Activated CD4-positive, alpha-beta memory T cell treated with anti-CD3 and anti-CD28 coated beads for 36 hours (primary cell): ENCODE data around the gene ZNF580. TPM values are rescaled to one million over a fixed set of nuclear protein-coding genes. Genes with fewer than 3 reads are reported as not detected.

Source experiments
- CTCF ChIA-PET: fragments of 350-600 bp; sonication (Branson Sonifier 250); formaldehyde crosslinking; loops from one replicate; lab custom pipeline; 2021; ENCODE audit warnings: antibody characterized with exemption, inconsistent platforms; lab: Charles Lee
- POLR2A ChIA-PET: fragments of 350-600 bp; sonication (Branson Sonifier 250); formaldehyde crosslinking; loops from one replicate; lab custom pipeline; 2021; ENCODE audit warnings: antibody characterized with exemption; lab: Charles Lee
- DNase-seq: peaks from one replicate; pipeline ENCODE4 v3.0.0-alpha.2; 2020
- H3K27ac Mint-ChIP-seq: one replicate; pipeline ENCODE4 v1.8.0; 2021; ENCODE audit warnings: mixed read lengths
- H3K27me3 Mint-ChIP-seq: one replicate; pipeline ENCODE4 v1.8.0; 2021; ENCODE audit warnings: mixed read lengths
- H3K36me3 Mint-ChIP-seq: one replicate; pipeline ENCODE4 v1.8.0; 2021; ENCODE audit warnings: mixed read lengths
- H3K4me1 Mint-ChIP-seq: one replicate; pipeline ENCODE4 v1.8.0; 2021; ENCODE audit warnings: low read depth, mixed read lengths
- H3K4me3 Mint-ChIP-seq: one replicate; pipeline ENCODE4 v1.8.0; 2021; ENCODE audit warnings: mild to moderate bottlenecking, mixed read lengths
- H3K9me3 Mint-ChIP-seq: one replicate; pipeline ENCODE4 v1.8.0; 2021; ENCODE audit warnings: mixed read lengths
- intact Hi-C: fragments of 100-400 bp; cut with micrococcal nuclease; formaldehyde crosslinking; loops from one replicate; pipeline ENCODE4 v1.15.1; 2023
- total RNA-seq, 2 experiments: library from RNA; stranded (reverse); gene quantifications; one replicate each; pipeline ENCODE4 v1.2.3, GENCODE V29; 2021

ZNF580 gene
- total RNA-seq, 2 experiments from 2014 or later: 23.4 to 23.5 TPM

GRCh38 chr19:55691561-55692481 lies 51.0 kb downstream of the ZNF580 start:
- H3K36me3 Mint-ChIP-seq: peaks cover 11% of the 10 kb centered on the region
- no peaks in the 10 kb centered on the region for H3K4me1 Mint-ChIP-seq
- no peak overlapping the region for H3K4me3 Mint-ChIP-seq
- intact Hi-C loops: no loop called here
- no peaks in the 10 kb centered on the region for H3K9me3 Mint-ChIP-seq
- no peak overlapping the region for H3K27ac Mint-ChIP-seq
- DNase-seq: no peak
- no peaks in the 10 kb centered on the region for H3K27me3 Mint-ChIP-seq
- POLR2A ChIA-PET: no interaction called here
- CTCF ChIA-PET: no interaction called here

GRCh38 chr19:55692681-55693081 lies 51.9 kb downstream of the ZNF580 start:
- H3K9me3 Mint-ChIP-seq: no peaks in the 10 kb centered on the region
- CTCF ChIA-PET: no interaction called here
- no peak for DNase-seq

More at GRCh38 chr19:55692681-55693081, 51.9 kb downstream of the ZNF580 start:
- intact Hi-C loops: no loop called here
- Mint-ChIP-seq H3K27me3 (no peaks in the 10 kb centered on the region), H3K27ac (no peak overlapping the region), H3K4me3 (no peak overlapping the region), H3K36me3 (peaks cover 16% of the 10 kb centered on the region), H3K4me1 (no peaks in the 10 kb centered on the region)
- POLR2A ChIA-PET: no interaction called here

Other genes with a start within 250 kb of the ZNF580 start
- 100 to 1,000 TPM; 267 to 275 TPM for gene UBE2S, start 233.2 kb upstream of the ZNF580 start, total RNA-seq
- gene SHISA7, start 197.7 kb upstream of the ZNF580 start, total RNA-seq: not detected
- gene ISOC2, start 179.4 kb upstream of the ZNF580 start, total RNA-seq: 10 to 100 TPM; 24.6 to 24.7 TPM
- not detected for gene C19orf85, start 176.3 kb upstream of the ZNF580 start, total RNA-seq
- 1 to 10 TPM; 5.8 to 6.9 TPM for gene ZNF628, start 164.4 kb upstream of the ZNF580 start, total RNA-seq
- 10 to 100 TPM in 1 of 2 experiments, 1 to 10 TPM in 1; 8.5 to 12.9 TPM for gene NAT14, start 155.8 kb upstream of the ZNF580 start, total RNA-seq
- under 1 TPM in 1 of 2 experiments, not detected in 1; 0.33 TPM for gene SSC5D, start 152.6 kb upstream of the ZNF580 start, total RNA-seq
- not detected for gene SBK2, start 103.9 kb upstream of the ZNF580 start, total RNA-seq
- not detected for gene SBK3, start 95.5 kb upstream of the ZNF580 start, total RNA-seq
- gene ZNF579, start 60.2 kb upstream of the ZNF580 start, total RNA-seq: 1 to 10 TPM; 6.6 to 6.7 TPM
- gene FIZ1, start 41.5 kb upstream of the ZNF580 start, total RNA-seq: 10 to 100 TPM; 13.8 to 13.9 TPM
- 10 to 100 TPM; 21.5 to 25.1 TPM for gene ZNF524, start 40.7 kb upstream of the ZNF580 start, total RNA-seq
- gene ZNF865, start 35.4 kb upstream of the ZNF580 start, total RNA-seq: 10 to 100 TPM; 12.0 to 13.3 TPM
- 1 to 10 TPM; 3.9 to 4.4 TPM for gene ZNF784, start 16.4 kb upstream of the ZNF580 start, total RNA-seq
- 10 to 100 TPM; 19.2 to 20.1 TPM for gene ZNF581, start 2.6 kb downstream of the ZNF580 start, total RNA-seq
- 1 to 10 TPM; 3.6 to 4.0 TPM for gene CCDC106, start 7.2 kb downstream of the ZNF580 start, total RNA-seq
- 100 to 1,000 TPM; 249 to 251 TPM for gene U2AF2, start 14.0 kb downstream of the ZNF580 start, total RNA-seq
- gene EPN1, start 34.2 kb downstream of the ZNF580 start, total RNA-seq: 10 to 100 TPM; 36.0 to 36.1 TPM
- gene NLRP9, start 97.4 kb downstream of the ZNF580 start, total RNA-seq: not detected
- gene RFPL4A, start 118.1 kb downstream of the ZNF580 start, total RNA-seq: not detected
- not detected for gene RFPL4AL1, start 128.1 kb downstream of the ZNF580 start, total RNA-seq
- gene NLRP11, start 191.0 kb downstream of the ZNF580 start, total RNA-seq: not detected
- gene NLRP4, start 195.5 kb downstream of the ZNF580 start, total RNA-seq: not detected